LNCAP (cell line): Measurements from ENCODE around the gene DCHS1.

ENCODE experiments used
- TF ChIP-seq, protein P1 (sequence below): fragments of 450-650 bp; IDR thresholded peaks from 2 replicates; pipeline ENCODE4 v1.5.1; 2017; ENCODE audit warnings: mild to moderate bottlenecking

DCHS1 gene, protein sequence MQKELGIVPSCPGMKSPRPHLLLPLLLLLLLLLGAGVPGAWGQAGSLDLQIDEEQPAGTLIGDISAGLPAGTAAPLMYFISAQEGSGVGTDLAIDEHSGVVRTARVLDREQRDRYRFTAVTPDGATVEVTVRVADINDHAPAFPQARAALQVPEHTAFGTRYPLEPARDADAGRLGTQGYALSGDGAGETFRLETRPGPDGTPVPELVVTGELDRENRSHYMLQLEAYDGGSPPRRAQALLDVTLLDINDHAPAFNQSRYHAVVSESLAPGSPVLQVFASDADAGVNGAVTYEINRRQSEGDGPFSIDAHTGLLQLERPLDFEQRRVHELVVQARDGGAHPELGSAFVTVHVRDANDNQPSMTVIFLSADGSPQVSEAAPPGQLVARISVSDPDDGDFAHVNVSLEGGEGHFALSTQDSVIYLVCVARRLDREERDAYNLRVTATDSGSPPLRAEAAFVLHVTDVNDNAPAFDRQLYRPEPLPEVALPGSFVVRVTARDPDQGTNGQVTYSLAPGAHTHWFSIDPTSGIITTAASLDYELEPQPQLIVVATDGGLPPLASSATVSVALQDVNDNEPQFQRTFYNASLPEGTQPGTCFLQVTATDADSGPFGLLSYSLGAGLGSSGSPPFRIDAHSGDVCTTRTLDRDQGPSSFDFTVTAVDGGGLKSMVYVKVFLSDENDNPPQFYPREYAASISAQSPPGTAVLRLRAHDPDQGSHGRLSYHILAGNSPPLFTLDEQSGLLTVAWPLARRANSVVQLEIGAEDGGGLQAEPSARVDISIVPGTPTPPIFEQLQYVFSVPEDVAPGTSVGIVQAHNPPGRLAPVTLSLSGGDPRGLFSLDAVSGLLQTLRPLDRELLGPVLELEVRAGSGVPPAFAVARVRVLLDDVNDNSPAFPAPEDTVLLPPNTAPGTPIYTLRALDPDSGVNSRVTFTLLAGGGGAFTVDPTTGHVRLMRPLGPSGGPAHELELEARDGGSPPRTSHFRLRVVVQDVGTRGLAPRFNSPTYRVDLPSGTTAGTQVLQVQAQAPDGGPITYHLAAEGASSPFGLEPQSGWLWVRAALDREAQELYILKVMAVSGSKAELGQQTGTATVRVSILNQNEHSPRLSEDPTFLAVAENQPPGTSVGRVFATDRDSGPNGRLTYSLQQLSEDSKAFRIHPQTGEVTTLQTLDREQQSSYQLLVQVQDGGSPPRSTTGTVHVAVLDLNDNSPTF (N-terminal part only)

DNA sequence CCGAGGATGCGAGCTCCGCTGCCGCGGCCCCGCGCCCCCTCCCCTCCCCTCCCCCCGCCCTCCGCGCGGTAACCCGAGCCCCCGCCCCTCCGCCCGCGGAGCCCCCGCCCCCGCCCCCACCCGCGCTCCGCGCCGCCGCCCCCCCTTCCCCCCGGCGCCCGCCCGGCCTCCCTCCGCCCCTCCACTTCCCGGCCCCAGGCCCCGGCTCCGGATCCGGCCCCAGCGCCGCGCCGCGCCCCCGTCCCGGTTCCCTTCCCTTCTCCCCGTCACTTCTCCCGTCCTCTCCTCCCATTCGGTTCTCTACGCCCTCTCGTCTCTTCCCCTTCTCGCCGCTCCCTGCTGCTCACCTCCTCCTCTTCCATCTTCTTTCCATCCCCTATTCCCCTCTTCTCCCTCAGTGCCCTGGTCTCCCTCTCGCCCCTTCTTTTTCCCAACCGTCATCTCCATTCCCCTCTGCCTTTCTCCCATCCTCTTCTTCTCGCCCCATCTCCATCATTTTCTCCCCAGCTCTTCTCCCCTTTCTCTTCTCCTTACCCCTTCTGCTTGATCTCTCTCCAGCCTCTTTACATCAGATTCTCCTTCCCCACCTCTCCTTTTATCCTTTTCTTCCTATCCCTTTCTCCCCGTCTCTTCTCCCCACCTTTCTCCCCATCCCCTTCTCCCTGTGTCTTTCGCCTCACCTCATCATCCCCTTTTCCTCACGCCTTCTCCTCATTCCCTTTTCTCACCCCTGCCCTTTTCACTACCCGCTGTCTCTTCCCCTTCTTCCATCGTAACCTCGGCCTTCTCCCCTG is at the start of gene DCHS1:
Gene DCHS1, minus strand, starts transcription at position 20 of the 794 bp plus-strand sequence. CDS start 14,196 bp downstream, outside the sequence.
- TF ChIP-seq, protein P1, sequence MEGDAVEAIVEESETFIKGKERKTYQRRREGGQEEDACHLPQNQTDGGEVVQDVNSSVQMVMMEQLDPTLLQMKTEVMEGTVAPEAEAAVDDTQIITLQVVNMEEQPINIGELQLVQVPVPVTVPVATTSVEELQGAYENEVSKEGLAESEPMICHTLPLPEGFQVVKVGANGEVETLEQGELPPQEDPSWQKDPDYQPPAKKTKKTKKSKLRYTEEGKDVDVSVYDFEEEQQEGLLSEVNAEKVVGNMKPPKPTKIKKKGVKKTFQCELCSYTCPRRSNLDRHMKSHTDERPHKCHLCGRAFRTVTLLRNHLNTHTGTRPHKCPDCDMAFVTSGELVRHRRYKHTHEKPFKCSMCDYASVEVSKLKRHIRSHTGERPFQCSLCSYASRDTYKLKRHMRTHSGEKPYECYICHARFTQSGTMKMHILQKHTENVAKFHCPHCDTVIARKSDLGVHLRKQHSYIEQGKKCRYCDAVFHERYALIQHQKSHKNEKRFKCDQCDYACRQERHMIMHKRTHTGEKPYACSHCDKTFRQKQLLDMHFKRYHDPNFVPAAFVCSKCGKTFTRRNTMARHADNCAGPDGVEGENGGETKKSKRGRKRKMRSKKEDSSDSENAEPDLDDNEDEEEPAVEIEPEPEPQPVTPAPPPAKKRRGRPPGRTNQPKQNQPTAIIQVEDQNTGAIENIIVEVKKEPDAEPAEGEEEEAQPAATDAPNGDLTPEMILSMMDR: no peak

DNA sequence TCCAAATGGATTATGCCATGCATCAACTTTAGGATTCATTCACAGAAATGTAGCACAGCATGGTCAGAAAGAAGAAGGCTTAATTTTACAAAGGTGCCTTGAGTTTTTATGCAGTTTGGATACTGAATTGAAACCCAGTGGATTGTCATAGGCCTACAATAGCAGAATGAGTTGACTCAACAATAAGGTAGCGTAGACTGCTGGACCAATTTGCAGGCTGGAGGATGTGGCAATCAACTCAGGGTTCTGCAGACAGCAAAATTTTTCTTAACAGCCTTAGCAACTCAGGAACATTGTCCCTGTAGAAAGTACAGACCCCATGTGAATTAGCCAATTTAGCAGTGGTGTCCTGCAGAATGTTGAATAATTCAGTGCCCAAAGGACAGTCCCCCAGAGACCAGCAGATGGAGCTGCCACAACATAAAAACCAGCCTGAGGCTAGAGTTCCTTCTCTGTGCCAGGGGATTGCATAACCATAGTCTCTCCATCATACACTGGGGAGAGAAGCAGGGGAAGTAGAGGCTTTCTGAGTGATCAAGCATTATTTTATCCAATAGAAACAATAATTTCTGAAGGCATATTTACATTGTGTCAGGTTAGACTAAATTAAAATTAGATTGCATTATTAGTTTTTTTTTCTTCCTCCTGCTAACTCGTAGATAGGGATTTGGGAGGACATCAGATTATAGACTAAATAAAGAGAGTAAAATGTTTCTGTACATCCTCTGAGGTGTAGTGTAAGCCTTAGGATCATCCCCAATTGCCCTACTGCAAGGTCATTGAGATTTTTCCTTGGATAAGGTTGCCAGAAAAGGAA is 47.8 kb upstream of the DCHS1 start:
- TF ChIP-seq, protein P1: peak; percentile 79

DNA sequence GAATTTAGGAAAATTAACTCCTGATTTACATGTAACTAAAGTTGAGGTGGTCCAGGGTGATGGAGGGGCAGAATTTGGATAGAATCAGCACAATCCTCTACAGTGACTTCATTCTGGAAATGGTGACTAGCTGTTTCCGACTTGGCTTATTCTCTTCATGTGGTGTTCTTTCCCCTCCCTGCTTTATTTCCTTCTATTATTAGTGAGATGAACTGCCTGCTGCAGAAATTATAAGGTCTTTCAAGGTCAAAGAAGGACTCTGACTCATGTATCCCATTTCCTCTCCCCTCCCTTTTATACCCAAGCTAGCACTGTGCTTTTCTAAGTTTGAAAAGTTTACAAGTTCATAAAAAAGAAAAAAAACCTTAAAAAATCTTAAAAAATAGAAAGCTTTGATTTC is 39.8 kb upstream of the DCHS1 start:
- TF ChIP-seq, protein P1: no peak

DNA sequence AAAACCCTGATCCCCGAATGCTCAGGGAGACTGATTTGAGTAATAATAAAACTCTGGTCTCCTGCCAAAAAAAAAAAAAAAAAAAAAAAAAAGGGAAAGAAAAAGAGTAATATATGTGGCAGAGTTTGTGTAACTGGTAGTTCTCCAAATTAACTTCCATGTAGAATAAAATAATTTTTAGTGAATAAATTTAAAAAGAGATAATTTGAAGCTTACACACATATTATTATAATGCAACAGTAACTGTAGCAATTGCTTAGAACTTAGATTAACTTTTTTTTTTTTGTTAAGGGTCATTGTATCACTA is 38.6 kb upstream of the DCHS1 start:
- TF ChIP-seq, protein P1: no peak

DNA sequence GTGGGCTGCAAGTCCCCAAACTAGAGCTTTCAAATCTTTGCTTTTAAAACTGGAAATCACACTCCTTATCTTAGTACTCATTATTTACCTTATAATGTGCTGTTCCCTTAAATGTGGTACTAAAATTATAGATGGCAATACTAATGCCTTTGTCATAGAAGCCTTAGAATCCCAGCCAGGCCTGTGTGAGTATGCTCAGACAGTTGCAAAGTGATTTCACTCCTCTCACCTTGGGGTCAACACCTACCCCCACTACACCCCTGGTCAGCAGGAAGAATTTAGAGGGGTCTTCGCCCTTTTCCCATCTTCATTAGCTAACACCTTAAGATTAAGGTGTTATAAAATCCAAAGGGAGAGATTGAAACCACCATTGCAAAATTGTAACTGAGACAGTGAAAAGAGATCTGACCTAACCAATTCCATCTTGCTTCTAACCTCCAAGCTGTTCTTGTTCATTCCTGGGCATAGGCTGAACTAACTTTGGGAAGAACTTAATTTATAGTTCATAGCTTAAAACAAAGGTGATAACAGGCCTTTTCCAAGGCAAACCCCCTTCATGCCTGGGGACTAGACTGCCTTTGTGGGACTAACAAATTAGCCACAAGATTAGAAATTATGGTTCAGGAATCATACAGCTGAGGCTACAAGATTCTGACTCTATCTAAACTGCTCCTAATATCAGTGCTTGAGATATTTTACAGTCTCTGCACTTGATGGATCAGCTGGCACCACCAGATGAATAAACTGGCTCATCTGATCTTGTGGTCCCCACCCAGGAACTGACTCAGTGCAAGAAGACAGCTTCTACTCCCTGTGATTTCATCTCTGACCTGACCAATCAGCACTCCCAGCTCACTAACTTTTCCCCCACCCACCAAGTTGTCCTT is 38.0 kb upstream of the DCHS1 start:
- TF ChIP-seq, protein P1: no peak

DNA sequence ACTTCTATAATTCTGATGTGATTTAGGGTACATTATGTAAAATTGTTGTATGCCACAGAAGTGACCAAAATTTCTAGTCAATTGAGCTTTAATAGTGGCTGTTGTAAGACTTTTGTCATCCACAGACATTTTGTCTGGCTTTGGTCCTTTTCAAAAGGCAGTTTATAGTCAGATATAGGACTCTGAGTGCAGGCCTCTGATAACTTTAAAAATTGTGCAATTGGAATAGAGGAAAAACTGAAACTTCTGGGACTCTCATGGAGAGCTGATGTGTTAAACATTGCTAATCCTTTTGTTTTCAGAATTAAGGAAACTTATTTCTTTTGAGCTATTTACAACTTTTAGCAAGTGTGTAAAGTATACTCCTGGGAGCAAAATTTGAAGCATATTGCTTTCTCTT is 36.5 kb upstream of the DCHS1 start:
- TF ChIP-seq, protein P1: no peak
